HepG2 (cell line): ENCODE data around the gene SPSB2. TPM values are rescaled to one million over a fixed set of nuclear protein-coding genes. Genes with fewer than 3 reads are reported as not detected.

Experiments used
- ASH2L ChIP-seq: fragments of 300-600, 200-600 bp; sonication (generic); IDR thresholded peaks from 2 replicates; pipeline ENCODE4 v1.7.0; 2017; ENCODE audit warnings: low read depth, mild to moderate bottlenecking, moderate library complexity, mixed read lengths, low read length; ENCODE audit not compliant: insufficient read length
- FIP1L1 ChIP-seq: fragments of 200-400 bp; formaldehyde crosslinking; IDR thresholded peaks from 2 replicates; pipeline ENCODE4 v1.6.1; 2018; ENCODE audit warnings: low read depth, mild to moderate bottlenecking, low read length, moderate library complexity, borderline replicate concordance; ENCODE audit not compliant: insufficient read depth
- PHF20 ChIP-seq: sonication (generic); formaldehyde crosslinking; IDR thresholded peaks from 2 replicates; pipeline ENCODE4 v1.5.0; 2020; ENCODE audit warnings: mild to moderate bottlenecking, missing genetic modification reagents
- RAD51 ChIP-seq: fragments of 450-650 bp; IDR thresholded peaks from 2 replicates; pipeline ENCODE4 v1.6.1; 2016; ENCODE audit warnings: borderline replicate concordance
- RBM39 ChIP-seq: fragments of 200-400 bp; formaldehyde crosslinking; IDR thresholded peaks from one replicate; pipeline ENCODE4 v1.6.1; 2018; ENCODE audit warnings: antibody characterized with exemption, mild to moderate bottlenecking, low read depth, low read length; ENCODE audit not compliant: poor library complexity, severe bottlenecking
- SALL1 ChIP-seq: sonication (generic); formaldehyde crosslinking; IDR thresholded peaks from 2 replicates; pipeline ENCODE4 v1.8.0; 2022; ENCODE audit warnings: mild to moderate bottlenecking, missing genetic modification reagents
- SNRNP70 ChIP-seq: fragments of 200-400 bp; formaldehyde crosslinking; IDR thresholded peaks from 2 replicates; pipeline ENCODE4 v1.6.1; 2017; ENCODE audit warnings: mild to moderate bottlenecking, low read depth, low read length, moderate library complexity
- ZNF282 ChIP-seq: fragments of 450-650 bp; IDR thresholded peaks from 2 replicates; pipeline ENCODE4 v1.6.1; 2018; ENCODE audit not compliant: partially characterized antibody
- ZNF296 ChIP-seq: sonication (generic); formaldehyde crosslinking; conservative IDR thresholded peaks from 2 replicates; pipeline ENCODE4 v1.5.0; 2020; ENCODE audit warnings: mild to moderate bottlenecking, missing genetic modification reagents
- ZNF33A ChIP-seq: sonication (generic); formaldehyde crosslinking; IDR thresholded peaks from 2 replicates; pipeline ENCODE4 v1.5.1; 2020; ENCODE audit warnings: missing genetic modification reagents, mild to moderate bottlenecking, moderate library complexity, borderline replicate concordance
- ZNF660 ChIP-seq: sonication (generic); formaldehyde crosslinking; IDR thresholded peaks from 2 replicates; pipeline ENCODE4 v1.5.1; 2020; ENCODE audit warnings: mild to moderate bottlenecking, low read depth, missing genetic modification reagents, borderline replicate concordance
- ZNF724P ChIP-seq: sonication (generic); formaldehyde crosslinking; IDR thresholded peaks from 2 replicates; pipeline ENCODE4 v1.8.0; 2022; ENCODE audit warnings: missing genetic modification reagents, borderline replicate concordance
- ZNF792 ChIP-seq: IDR thresholded peaks from 2 replicates; pipeline ENCODE4 v1.6.1; 2016
- ZNF816 ChIP-seq: sonication (generic); formaldehyde crosslinking; IDR thresholded peaks from 2 replicates; pipeline ENCODE4 v1.8.0; 2022; ENCODE audit warnings: missing genetic modification reagents, mild to moderate bottlenecking, borderline replicate concordance
- polyA plus RNA-seq, 8 experiments: library from polyadenylated mRNA; depleted of rRNA in 3 of 8; stranded (reverse) in 7 of 8; unstranded in 1 of 8; fragments of >200 nt; fragmentation: Illumina TruSeq in 4 of 8; extraction: Trizol in 4 of 8; gene quantifications; 2 replicates each; pipeline versions ENCODE4 v1.2.1 to v1.2.3, GENCODE V29; 2011 to 2016; ENCODE audit warnings: low read depth in 4 of 8, missing spikeins in 1 of 8, mixed read lengths in 1 of 8; ENCODE audit not compliant: insufficient read depth in 1 of 8
- total RNA-seq, 5 experiments: library from RNA; depleted of rRNA; stranded (reverse); fragments of >200 nt; fragmentation: Illumina TruSeq; extraction: Trizol; gene quantifications; 2 replicates each; pipeline ENCODE4 v1.2.3, GENCODE V29; 2016; ENCODE audit warnings: low read depth in 1 of 5
- TF ChIP-seq, protein P1 (sequence below): sonication (generic); formaldehyde crosslinking; IDR thresholded peaks from 2 replicates; pipeline ENCODE4 v1.4.0; 2020; ENCODE audit warnings: missing genetic modification reagents
- TF ChIP-seq, protein P2 (sequence below): sonication (generic); formaldehyde crosslinking; conservative IDR thresholded peaks from 2 replicates; pipeline ENCODE4 v1.5.0; 2020; ENCODE audit warnings: missing genetic modification reagents
- TF ChIP-seq, protein P3 (sequence below): sonication (generic); formaldehyde crosslinking; IDR thresholded peaks from 2 replicates; pipeline ENCODE4 v1.8.0; 2022; ENCODE audit warnings: mild to moderate bottlenecking, missing genetic modification reagents
- TF ChIP-seq, protein P4 (sequence below): IDR thresholded peaks from 2 replicates; pipeline ENCODE4 v1.4.0; 2020; ENCODE audit warnings: mild to moderate bottlenecking, missing genetic modification reagents
- TF ChIP-seq, protein P5 (sequence below): sonication (generic); formaldehyde crosslinking; IDR thresholded peaks from 2 replicates; pipeline ENCODE4 v1.8.1; 2023; ENCODE audit warnings: mild to moderate bottlenecking, moderate library complexity, missing genetic modification reagents

SPSB2 gene
- total and polyA plus RNA-seq, 2 of the 13 experiments (the other 11 are each of a cell fraction or from before 2014, with no cell fraction given) = 2.0 to 6.2 TPM

DNA sequence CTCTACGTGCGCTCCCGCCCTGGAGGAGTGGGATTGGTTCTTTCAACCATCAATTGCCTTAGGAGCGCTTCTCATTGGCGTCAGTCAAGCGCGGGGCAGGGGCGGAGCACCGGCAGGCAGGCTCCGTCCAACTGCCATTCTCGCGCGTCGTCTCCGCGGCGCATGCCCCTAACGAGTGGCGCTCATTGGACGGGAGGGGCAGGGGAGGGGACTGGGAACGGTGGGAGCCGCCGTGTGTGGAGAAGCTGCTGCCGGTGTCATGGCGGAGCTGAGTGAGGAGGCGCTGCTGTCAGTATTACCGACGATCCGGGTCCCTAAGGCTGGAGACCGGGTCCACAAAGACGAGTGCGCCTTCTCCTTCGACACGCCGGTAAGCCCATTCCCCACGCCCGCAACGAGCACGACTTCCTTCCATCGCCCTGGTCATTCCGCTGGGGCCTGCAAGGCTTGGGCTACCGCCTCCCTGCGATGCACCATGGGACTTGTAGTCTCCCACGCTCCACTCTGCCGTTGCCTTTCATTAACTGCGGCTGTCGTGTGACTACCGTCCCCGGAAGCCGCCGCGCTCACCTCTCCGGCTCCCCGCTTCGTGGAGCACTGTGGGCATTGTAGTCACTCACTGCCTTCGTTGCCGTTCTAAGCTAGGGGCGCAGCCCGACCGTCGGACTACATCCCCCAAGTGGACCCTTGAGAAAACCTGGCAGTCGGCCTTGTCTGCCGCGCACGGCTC lies 21.0 kb downstream of the SPSB2 start, which contains the start of gene USP5 (continued):
- TF ChIP-seq, protein P1, sequence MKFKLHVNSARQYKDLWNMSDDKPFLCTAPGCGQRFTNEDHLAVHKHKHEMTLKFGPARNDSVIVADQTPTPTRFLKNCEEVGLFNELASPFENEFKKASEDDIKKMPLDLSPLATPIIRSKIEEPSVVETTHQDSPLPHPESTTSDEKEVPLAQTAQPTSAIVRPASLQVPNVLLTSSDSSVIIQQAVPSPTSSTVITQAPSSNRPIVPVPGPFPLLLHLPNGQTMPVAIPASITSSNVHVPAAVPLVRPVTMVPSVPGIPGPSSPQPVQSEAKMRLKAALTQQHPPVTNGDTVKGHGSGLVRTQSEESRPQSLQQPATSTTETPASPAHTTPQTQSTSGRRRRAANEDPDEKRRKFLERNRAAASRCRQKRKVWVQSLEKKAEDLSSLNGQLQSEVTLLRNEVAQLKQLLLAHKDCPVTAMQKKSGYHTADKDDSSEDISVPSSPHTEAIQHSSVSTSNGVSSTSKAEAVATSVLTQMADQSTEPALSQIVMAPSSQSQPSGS (CRISPR knock-in tag) = no peak
- peak; percentile 81 for TF ChIP-seq ZNF792
- TF ChIP-seq ZNF282 = no peak
- TF ChIP-seq, protein P2, sequence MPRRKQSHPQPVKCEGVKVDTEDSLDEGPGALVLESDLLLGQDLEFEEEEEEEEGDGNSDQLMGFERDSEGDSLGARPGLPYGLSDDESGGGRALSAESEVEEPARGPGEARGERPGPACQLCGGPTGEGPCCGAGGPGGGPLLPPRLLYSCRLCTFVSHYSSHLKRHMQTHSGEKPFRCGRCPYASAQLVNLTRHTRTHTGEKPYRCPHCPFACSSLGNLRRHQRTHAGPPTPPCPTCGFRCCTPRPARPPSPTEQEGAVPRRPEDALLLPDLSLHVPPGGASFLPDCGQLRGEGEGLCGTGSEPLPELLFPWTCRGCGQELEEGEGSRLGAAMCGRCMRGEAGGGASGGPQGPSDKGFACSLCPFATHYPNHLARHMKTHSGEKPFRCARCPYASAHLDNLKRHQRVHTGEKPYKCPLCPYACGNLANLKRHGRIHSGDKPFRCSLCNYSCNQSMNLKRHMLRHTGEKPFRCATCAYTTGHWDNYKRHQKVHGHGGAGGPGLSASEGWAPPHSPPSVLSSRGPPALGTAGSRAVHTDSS (CRISPR knock-in tag) = peak; percentile 93; the same call in 1 of the 2 replicates
- TF ChIP-seq RAD51 = no peak
- TF ChIP-seq ZNF33A (CRISPR knock-in tag) = no peak
- TF ChIP-seq ZNF724P (CRISPR knock-in tag) = no peak
- no peak for TF ChIP-seq SNRNP70
- no peak for TF ChIP-seq ZNF296 (CRISPR knock-in tag)
- TF ChIP-seq ZNF816 = no peak
- TF ChIP-seq FIP1L1 = no peak
- peak; percentile 62 for TF ChIP-seq SALL1
- TF ChIP-seq, protein P3, sequence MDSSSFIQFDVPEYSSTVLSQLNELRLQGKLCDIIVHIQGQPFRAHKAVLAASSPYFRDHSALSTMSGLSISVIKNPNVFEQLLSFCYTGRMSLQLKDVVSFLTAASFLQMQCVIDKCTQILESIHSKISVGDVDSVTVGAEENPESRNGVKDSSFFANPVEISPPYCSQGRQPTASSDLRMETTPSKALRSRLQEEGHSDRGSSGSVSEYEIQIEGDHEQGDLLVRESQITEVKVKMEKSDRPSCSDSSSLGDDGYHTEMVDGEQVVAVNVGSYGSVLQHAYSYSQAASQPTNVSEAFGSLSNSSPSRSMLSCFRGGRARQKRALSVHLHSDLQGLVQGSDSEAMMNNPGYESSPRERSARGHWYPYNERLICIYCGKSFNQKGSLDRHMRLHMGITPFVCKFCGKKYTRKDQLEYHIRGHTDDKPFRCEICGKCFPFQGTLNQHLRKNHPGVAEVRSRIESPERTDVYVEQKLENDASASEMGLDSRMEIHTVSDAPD (CRISPR knock-in tag) = 0 out of 2 replicates have a peak, but pooled peaks have one; percentile 19
- TF ChIP-seq, protein P4, sequence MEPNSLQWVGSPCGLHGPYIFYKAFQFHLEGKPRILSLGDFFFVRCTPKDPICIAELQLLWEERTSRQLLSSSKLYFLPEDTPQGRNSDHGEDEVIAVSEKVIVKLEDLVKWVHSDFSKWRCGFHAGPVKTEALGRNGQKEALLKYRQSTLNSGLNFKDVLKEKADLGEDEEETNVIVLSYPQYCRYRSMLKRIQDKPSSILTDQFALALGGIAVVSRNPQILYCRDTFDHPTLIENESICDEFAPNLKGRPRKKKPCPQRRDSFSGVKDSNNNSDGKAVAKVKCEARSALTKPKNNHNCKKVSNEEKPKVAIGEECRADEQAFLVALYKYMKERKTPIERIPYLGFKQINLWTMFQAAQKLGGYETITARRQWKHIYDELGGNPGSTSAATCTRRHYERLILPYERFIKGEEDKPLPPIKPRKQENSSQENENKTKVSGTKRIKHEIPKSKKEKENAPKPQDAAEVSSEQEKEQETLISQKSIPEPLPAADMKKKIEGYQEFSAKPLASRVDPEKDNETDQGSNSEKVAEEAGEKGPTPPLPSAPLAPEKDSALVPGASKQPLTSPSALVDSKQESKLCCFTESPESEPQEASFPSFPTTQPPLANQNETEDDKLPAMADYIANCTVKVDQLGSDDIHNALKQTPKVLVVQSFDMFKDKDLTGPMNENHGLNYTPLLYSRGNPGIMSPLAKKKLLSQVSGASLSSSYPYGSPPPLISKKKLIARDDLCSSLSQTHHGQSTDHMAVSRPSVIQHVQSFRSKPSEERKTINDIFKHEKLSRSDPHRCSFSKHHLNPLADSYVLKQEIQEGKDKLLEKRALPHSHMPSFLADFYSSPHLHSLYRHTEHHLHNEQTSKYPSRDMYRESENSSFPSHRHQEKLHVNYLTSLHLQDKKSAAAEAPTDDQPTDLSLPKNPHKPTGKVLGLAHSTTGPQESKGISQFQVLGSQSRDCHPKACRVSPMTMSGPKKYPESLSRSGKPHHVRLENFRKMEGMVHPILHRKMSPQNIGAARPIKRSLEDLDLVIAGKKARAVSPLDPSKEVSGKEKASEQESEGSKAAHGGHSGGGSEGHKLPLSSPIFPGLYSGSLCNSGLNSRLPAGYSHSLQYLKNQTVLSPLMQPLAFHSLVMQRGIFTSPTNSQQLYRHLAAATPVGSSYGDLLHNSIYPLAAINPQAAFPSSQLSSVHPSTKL (CRISPR knock-in tag) = no peak; the same call in 1 of the 2 replicates
- TF ChIP-seq PHF20 = peak; percentile 68
- TF ChIP-seq ZNF660 (CRISPR knock-in tag) = no peak
- TF ChIP-seq ASH2L = peak; percentile 66
- TF ChIP-seq, protein P5, sequence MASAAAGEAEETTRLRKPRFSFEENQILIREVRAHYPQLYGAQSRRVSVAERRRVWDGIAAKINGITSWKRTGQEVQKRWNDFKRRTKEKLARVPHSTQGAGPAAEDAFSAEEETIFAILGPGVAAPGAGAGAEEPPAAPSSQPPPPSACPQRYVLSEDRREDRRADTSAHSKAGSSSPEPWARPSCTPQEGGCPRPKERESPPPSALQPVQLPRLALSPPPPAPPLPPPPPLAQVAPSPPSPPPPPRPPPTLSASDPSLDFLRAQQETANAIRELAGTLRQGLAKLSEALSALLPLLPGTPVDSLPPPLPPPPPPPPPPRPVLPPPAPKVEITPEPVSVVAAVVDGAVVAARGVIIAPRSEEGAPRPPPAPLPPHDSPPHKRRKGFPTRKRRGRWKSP (CRISPR knock-in tag) = peak; percentile 80
- TF ChIP-seq RBM39 = no peak
